RWPE2 (cell line): Measurements from ENCODE around the gene WASL.
"Not testable (repeated sequence)": the region's sequence is repeated elsewhere in the genome, so short reads cannot be mapped to it uniquely, and the experiment has no call there.

ENCODE experiments used
- ATAC-seq: fragments of 200-7000 bp; cut with Tn5 transposase; 3 replicates; pipeline ENCODE4 v1.9.1; 2021; ENCODE audit warnings: low read depth
- DNase-seq: peaks from one replicate; pipeline ENCODE4 v3.0.0-alpha.2; 2020; ENCODE audit warnings: low spot score
- H3K27ac ChIP-seq: fragments of 450-650 bp; 2 replicates; pipeline ENCODE4 v1.5.1; 2017; ENCODE audit warnings: mild to moderate bottlenecking; ENCODE audit not compliant: poor library complexity, severe bottlenecking
- H3K27me3 ChIP-seq: fragments of 250-450 bp; sonication (Bioruptor Pico); 2 replicates; pipeline ENCODE4 v1.5.1; 2021; ENCODE audit warnings: mild to moderate bottlenecking, moderate library complexity; ENCODE audit not compliant: insufficient read depth, poor library complexity, severe bottlenecking
- H3K36me3 ChIP-seq: fragments of 250-450 bp; sonication (Bioruptor Pico); 2 replicates; pipeline ENCODE4 v1.5.1; 2020; ENCODE audit warnings: low read depth, mild to moderate bottlenecking, moderate library complexity
- H3K4me1 ChIP-seq: fragments of 250-450 bp; sonication (Bioruptor Pico); 2 replicates; pipeline ENCODE4 v1.5.1; 2021; ENCODE audit warnings: mild to moderate bottlenecking, moderate library complexity; ENCODE audit not compliant: insufficient read depth, poor library complexity, severe bottlenecking
- H3K4me3 ChIP-seq: fragments of 250-450 bp; sonication (Bioruptor Pico); 2 replicates; pipeline ENCODE4 v1.5.1; 2021; ENCODE audit warnings: mild to moderate bottlenecking, moderate library complexity; ENCODE audit not compliant: severe bottlenecking
- H3K9me3 ChIP-seq: fragments of 250-450 bp; sonication (Bioruptor Pico); 2 replicates; pipeline ENCODE4 v1.5.1; 2021; ENCODE audit warnings: mild to moderate bottlenecking, moderate library complexity; ENCODE audit not compliant: severe bottlenecking
- TF ChIP-seq, protein P1 (sequence below): fragments of 450-650 bp; IDR thresholded peaks from one replicate; pipeline ENCODE4 v1.5.1; 2017; ENCODE audit warnings: mild to moderate bottlenecking, moderate library complexity; ENCODE audit not compliant: poor library complexity, severe bottlenecking

Gene WASL

GRCh38 chr7:123738808-123739207 lies 10.0 kb downstream of the WASL start:
- TF ChIP-seq, protein P1, sequence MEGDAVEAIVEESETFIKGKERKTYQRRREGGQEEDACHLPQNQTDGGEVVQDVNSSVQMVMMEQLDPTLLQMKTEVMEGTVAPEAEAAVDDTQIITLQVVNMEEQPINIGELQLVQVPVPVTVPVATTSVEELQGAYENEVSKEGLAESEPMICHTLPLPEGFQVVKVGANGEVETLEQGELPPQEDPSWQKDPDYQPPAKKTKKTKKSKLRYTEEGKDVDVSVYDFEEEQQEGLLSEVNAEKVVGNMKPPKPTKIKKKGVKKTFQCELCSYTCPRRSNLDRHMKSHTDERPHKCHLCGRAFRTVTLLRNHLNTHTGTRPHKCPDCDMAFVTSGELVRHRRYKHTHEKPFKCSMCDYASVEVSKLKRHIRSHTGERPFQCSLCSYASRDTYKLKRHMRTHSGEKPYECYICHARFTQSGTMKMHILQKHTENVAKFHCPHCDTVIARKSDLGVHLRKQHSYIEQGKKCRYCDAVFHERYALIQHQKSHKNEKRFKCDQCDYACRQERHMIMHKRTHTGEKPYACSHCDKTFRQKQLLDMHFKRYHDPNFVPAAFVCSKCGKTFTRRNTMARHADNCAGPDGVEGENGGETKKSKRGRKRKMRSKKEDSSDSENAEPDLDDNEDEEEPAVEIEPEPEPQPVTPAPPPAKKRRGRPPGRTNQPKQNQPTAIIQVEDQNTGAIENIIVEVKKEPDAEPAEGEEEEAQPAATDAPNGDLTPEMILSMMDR: no peak
- no peak overlapping the region for H3K4me3 ChIP-seq
- no peak overlapping the region for H3K27ac ChIP-seq
- ATAC-seq: no peak
- H3K4me1 ChIP-seq: no peaks in the 10 kb centered on the region
- DNase-seq: no peak
- peaks cover 2% of the 10 kb centered on the region for H3K9me3 ChIP-seq
- H3K36me3 ChIP-seq: peaks cover 9% of the 10 kb centered on the region; the same call in 1 of the 2 replicates
- no peaks in the 10 kb centered on the region for H3K27me3 ChIP-seq

GRCh38 chr7:123738356-123738755 lies 10.4 kb downstream of the WASL start:
- Histone ChIP-seq H3K4me3 (no peak overlapping the region), H3K9me3 (peaks cover 2% of the 10 kb centered on the region), H3K27me3 (no peaks in the 10 kb centered on the region), H3K27ac (no peak overlapping the region), H3K36me3 (peaks cover 9% of the 10 kb centered on the region; the same call in 1 of the 2 replicates), H3K4me1 (no peaks in the 10 kb centered on the region)
- TF ChIP-seq, protein P1: no peak
- no peak for DNase-seq
- ATAC-seq: no peak

DNA sequence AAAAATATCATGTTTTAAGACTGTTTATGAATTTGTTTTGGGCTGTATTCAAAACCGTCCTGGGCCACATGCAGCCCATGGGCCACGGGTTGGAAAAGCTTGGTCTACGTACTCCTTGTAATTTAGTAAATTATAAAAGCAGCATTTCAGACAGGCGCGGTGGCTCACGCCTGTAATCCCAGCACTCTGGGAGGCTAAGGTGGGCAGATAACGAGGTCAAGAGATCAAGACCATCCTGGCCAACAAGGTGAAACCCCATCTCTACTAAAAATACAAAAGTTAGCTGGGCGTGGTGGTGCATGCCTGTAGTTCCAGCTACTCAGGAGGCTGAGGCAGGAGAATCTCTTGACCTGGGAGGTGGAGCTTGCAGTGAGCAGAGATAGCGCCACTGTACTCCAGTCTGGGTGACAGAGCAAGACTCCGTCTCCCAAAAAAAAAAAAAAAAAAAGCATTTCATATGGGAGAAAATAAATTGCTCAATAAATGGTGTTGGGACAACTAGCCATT lies 11.6 kb downstream of the WASL start:
- ATAC-seq, H3K4me3 ChIP-seq, H3K27me3 ChIP-seq, H3K36me3 ChIP-seq, H3K4me1 ChIP-seq, DNase-seq, H3K27ac ChIP-seq, H3K9me3 ChIP-seq: not testable (repeated sequence)

- Histone ChIP-seq H3K4me3 (no peak overlapping the region), H3K9me3 (peaks cover 6% of the 10 kb centered on the region), H3K27ac (no peak overlapping the region), H3K27me3 (no peaks in the 10 kb centered on the region), H3K4me1 (no peaks in the 10 kb centered on the region), H3K36me3 (0 out of 2 replicates have a peak, but pooled peaks cover 5% of the 10 kb centered on the region)
- DNase-seq (no peak), ATAC-seq (no peak)
- TF ChIP-seq, protein P1: no peak
Observed at GRCh38 chr7:123735539-123735938, 13.3 kb downstream of the WASL start.

- DNase-seq (no peak), ATAC-seq (no peak)
- TF ChIP-seq, protein P1: no peak
- Histone ChIP-seq H3K27me3 (no peaks in the 10 kb centered on the region), H3K36me3 (peaks cover 7% of the 10 kb centered on the region; the same call in 1 of the 2 replicates), H3K4me3 (no peak overlapping the region), H3K4me1 (no peaks in the 10 kb centered on the region), H3K27ac (no peak overlapping the region), H3K9me3 (peaks cover 6% of the 10 kb centered on the region)
Observed at GRCh38 chr7:123734498-123734897, 14.3 kb downstream of the WASL start.
